AG04450 (cell line): Measurements from ENCODE around the gene UROS. TPM values are rescaled to one million over a fixed set of nuclear protein-coding genes. Genes with fewer than 3 reads are reported as not detected.

Experiments
- CTCF ChIA-PET: fragments of 300-600, 350-600 bp; formaldehyde crosslinking; extraction: SDS; loops from one replicate; lab custom pipeline; 2022; ENCODE audit warnings: antibody characterized with exemption, inconsistent platforms; lab: Charles Lee
- POLR2A ChIA-PET: fragments of 350-600 bp; formaldehyde crosslinking; extraction: SDS; loops from one replicate; lab custom pipeline; 2021; ENCODE audit warnings: antibody characterized with exemption, inconsistent platforms; lab: Yijun Ruan, JAX
- DNase-seq: peaks from one replicate; pipeline ENCODE4 v3.0.0-alpha.2; 2011; ENCODE audit warnings: low read depth, low spot score
- H3K27ac ChIP-seq: one replicate; pipeline ENCODE4 v1.5.1; 2012; ENCODE audit warnings: low read depth, low read length, control low read depth
- H3K27me3 ChIP-seq: one replicate; pipeline ENCODE4 v1.6.0; 2012; ENCODE audit warnings: low read length; ENCODE audit not compliant: control insufficient read depth, insufficient read depth
- H3K4me3 ChIP-seq: 2 replicates; pipeline ENCODE4 v1.5.1; 2011; ENCODE audit warnings: mild to moderate bottlenecking, low read depth, low read length, control low read depth
- H3K9me3 ChIP-seq: 2 replicates; pipeline ENCODE4 v1.5.1; 2012; ENCODE audit warnings: low read length; ENCODE audit not compliant: control insufficient read depth, insufficient read depth
- CTCF ChIP-seq: IDR thresholded peaks from 2 replicates; pipeline ENCODE4 v1.5.1; 2011; ENCODE audit warnings: low read depth, low read length, control low read depth, inconsistent platforms
- polyA plus RNA-seq: library from polyadenylated mRNA; depleted of rRNA; stranded (reverse); fragments of >200 nt; gene quantifications from 2 replicates; pipeline ENCODE4 v1.2.3, GENCODE V29; 2011

Gene UROS
- polyA plus RNA-seq, 1 experiment, result 65.9 TPM

GRCh38 chr10:125845617-125846016 lies 22.6 kb upstream of the UROS start:
- Histone ChIP-seq H3K27ac (no peak overlapping the region), H3K4me3 (no peak overlapping the region), H3K9me3 (no peaks in the 10 kb centered on the region), H3K27me3 (no peaks in the 10 kb centered on the region)
- no peak for DNase-seq
- ChIA-PET CTCF (interaction anchor here (1.0 kb wide), 1 partner anchor 23 kb away, joined by 4 read pairs; no protein-coding TSS in a partner anchor), POLR2A (no interaction called here)
- TF ChIP-seq CTCF, result no peak

DNA sequence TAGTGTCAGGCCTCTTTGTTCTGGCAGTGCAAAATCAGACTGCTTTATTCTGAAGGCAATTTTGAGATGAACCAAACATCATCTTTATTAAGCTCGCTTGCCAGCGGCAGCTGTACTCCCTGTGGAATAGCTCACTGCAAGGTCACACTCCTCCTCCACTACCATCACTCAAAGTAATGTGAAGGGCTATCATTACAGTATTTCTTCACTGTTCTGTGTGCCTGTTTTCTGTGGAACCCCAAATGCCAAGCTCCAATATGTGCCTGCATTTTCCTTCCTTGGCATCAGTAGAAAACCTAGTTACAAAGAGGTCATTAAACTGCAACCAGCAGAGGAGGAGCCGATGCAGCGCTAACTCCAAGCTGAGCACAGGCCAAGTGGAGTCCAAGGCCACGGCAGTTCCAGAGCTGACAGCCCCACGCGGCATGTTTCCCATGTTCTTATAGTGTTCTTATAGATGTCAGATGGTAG lies 21.7 kb upstream of the UROS start:
- CTCF ChIA-PET, result no interaction called here
- no peak for DNase-seq
- no peaks in the 10 kb centered on the region for H3K9me3 ChIP-seq

DNA sequence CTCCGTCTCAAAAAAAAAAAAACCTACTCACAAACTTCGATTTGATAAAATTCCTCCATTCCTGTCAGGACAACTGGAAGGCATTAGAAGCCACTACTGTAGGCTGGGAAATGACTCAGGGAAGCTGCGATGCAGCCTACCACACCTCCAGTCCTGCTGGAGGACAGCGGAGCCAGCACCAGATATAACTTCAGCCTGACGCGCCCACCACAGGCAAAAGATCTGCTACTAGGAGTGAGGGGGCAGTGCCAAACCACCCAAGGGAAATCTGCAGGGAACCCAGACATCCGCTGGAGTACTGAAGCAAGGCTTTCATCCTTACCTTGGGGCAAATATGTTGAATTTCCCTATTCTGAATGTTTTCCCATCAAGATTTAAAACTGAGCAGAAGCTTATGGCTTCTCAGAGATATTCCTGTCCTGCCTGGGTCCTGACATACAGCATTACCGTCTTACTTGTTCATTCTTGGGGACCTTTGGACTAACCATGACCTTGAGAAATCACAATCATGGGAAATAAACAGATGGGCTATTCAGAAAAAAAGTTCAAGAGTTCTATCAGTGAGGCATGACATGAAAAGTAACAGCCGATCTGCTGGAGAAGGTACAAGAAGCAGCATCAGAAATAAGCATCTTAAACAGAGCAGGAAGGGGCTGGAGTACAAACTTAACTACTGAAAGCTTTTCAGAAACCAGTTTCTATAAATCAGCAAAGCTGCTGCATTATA lies 20.7 kb upstream of the UROS start:
- no peak for TF ChIP-seq CTCF
- Histone ChIP-seq H3K9me3 (no peaks in the 10 kb centered on the region), H3K27me3 (no peaks in the 10 kb centered on the region), H3K4me3 (no peak overlapping the region), H3K27ac (no peak overlapping the region)
- DNase-seq, result no peak
- CTCF ChIA-PET, result no interaction called here
- POLR2A ChIA-PET, result no interaction called here

More for the DNA sequence above, 21.7 kb upstream of the UROS start:
- POLR2A ChIA-PET, result no interaction called here
- Histone ChIP-seq H3K27ac (no peak overlapping the region), H3K27me3 (no peaks in the 10 kb centered on the region), H3K4me3 (no peak overlapping the region)
- TF ChIP-seq CTCF, result no peak

- H3K27ac ChIP-seq, result no peak overlapping the region
- H3K9me3 ChIP-seq, result no peaks in the 10 kb centered on the region
- ChIA-PET POLR2A (no interaction called here), CTCF (no interaction called here)
- H3K27me3 ChIP-seq, result no peaks in the 10 kb centered on the region
- H3K4me3 ChIP-seq, result no peak overlapping the region
- DNase-seq, result no peak
- TF ChIP-seq CTCF, result no peak
Observed at GRCh38 chr10:125840955-125841354, 17.9 kb upstream of the UROS start.

DNA sequence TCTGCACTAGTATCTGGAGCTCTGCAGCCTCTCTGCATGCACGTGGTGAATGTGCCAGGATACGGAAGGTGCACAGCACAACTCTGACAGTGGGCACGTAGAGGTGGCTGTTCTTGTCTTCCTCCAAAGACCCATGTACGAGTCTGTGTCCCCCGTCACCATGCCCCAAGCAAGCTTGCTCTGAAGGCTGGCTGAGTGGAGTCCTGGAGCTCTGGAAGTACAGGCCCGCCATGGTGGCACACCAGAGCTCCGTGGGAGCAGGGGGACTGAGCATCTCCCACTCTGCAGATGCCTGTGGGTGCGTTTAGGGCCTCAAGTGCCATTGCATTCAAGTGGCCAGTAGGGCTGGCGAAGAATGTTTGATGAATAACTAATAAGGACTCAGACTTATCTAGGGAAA lies 17.3 kb upstream of the UROS start:
- POLR2A ChIA-PET, result no interaction called here
- TF ChIP-seq CTCF, result no peak

More for the DNA sequence above, 17.3 kb upstream of the UROS start:
- Histone ChIP-seq H3K27me3 (no peaks in the 10 kb centered on the region), H3K9me3 (no peaks in the 10 kb centered on the region), H3K4me3 (no peak overlapping the region), H3K27ac (no peak overlapping the region)
- CTCF ChIA-PET, result no interaction called here
- DNase-seq, result no peak
